B cell (primary cell): Measurements from ENCODE around the gene NFASC. TPM values are rescaled to one million over a fixed set of nuclear protein-coding genes. Genes with fewer than 3 reads are reported as not detected.

Source experiments
- ATAC-seq: fragments of 200-7000 bp; cut with Tn5 transposase; one replicate; pipeline ENCODE4 v1.10.0; 2021; ENCODE audit warnings: low read depth, mild to moderate bottlenecking, moderate number of reproducible peaks, moderate library complexity
- CTCF ChIA-PET: fragments of 350-600 bp; sonication (Branson Sonifier 250); formaldehyde crosslinking; loops from one replicate; lab custom pipeline; 2021; ENCODE audit warnings: antibody characterized with exemption, inconsistent platforms; lab: Charles Lee
- POLR2A ChIA-PET: fragments of 350-600 bp; sonication (Branson Sonifier 250); formaldehyde crosslinking; loops from one replicate; lab custom pipeline; 2021; ENCODE audit warnings: antibody characterized with exemption; lab: Charles Lee
- DNase-seq: peaks from one replicate; pipeline ENCODE4 v3.0.0; 2013
- H2AFZ ChIP-seq: 2 replicates; pipeline ENCODE4 v1.6.1; 2012; ENCODE audit warnings: mild to moderate bottlenecking, low read depth, low read length; ENCODE audit not compliant: insufficient read depth, poor library complexity, severe bottlenecking
- H3K27ac ChIP-seq, 2 donors: 1 replicate in 1 of 2; 2 replicates in 1 of 2; pipeline ENCODE4 v1.5.1; 2012 to 2013; ENCODE audit warnings: low read length in 2 of 2, mild to moderate bottlenecking in 2 of 2, moderate library complexity in 1 of 2
- H3K27me3 ChIP-seq, 4 experiments: fragments of 200-600 bp in 1 of 4; sonication (generic) in 1 of 4; replicated peaks in 1 of 4; 1 replicate in 2 of 4; 2 replicates in 2 of 4; pipeline versions ENCODE4 v1.6.1 to v1.7.0; 2013 to 2016; ENCODE audit warnings: low read length in 3 of 4, mild to moderate bottlenecking in 2 of 4, mixed read lengths in 1 of 4, moderate library complexity in 1 of 4; ENCODE audit not compliant: insufficient read depth in 4 of 4, control insufficient read depth in 3 of 4; ENCODE audit errors: control extremely low read depth in 1 of 4
- H3K36me3 ChIP-seq, 2 experiments: replicated peaks in 1 of 2; 1 replicate in 1 of 2; 2 replicates in 1 of 2; pipeline versions ENCODE4 v1.6.1 to v1.7.1; 2013; ENCODE audit warnings: low read length in 1 of 2; ENCODE audit not compliant: insufficient read depth in 2 of 2, control insufficient read depth in 1 of 2; ENCODE audit errors: control extremely low read depth in 1 of 2, extremely low read depth in 1 of 2
- H3K4me1 ChIP-seq, 2 donors: fragments of 200-600 bp in 1 of 2; sonication (generic) in 1 of 2; 1 replicate in 1 of 2; 2 replicates in 1 of 2; pipeline versions ENCODE4 v1.5.1 to v1.6.1; 2013 to 2017; ENCODE audit warnings: low read length in 2 of 2; ENCODE audit not compliant: control insufficient read depth in 2 of 2, insufficient read depth in 2 of 2
- H3K4me2 ChIP-seq: replicated peaks from 2 replicates; pipeline ENCODE3; 2012; ENCODE audit warnings: mild to moderate bottlenecking, low read depth, low read length; ENCODE audit not compliant: poor library complexity, severe bottlenecking
- H3K4me3 ChIP-seq, 5 experiments: fragments of 200-600 bp in 1 of 5; sonication (generic) in 1 of 5; 1 replicate in 3 of 5; 2 replicates in 2 of 5; pipeline versions ENCODE4 v1.5.1 to v1.7.0; 2011 to 2016; ENCODE audit warnings: low read length in 4 of 5, mild to moderate bottlenecking in 4 of 5, low read depth in 2 of 5, control low read depth in 1 of 5, moderate library complexity in 1 of 5; ENCODE audit not compliant: insufficient read depth in 1 of 5; ENCODE audit errors: control extremely low read depth in 1 of 5, extremely low read depth in 1 of 5
- H3K79me2 ChIP-seq: fragments of 200-600 bp; sonication (generic); one replicate; pipeline ENCODE4 v1.6.0; 2016; ENCODE audit warnings: low read length; ENCODE audit not compliant: control insufficient read depth, insufficient read depth
- H3K9ac ChIP-seq: fragments of 200-600 bp; sonication (generic); 2 replicates; pipeline ENCODE4 v1.6.1; 2017; ENCODE audit warnings: mild to moderate bottlenecking, low read length, moderate library complexity
- H3K9me3 ChIP-seq, 3 donors: one replicate each; pipeline versions ENCODE4 v1.6.1 to v1.7.1; 2013; ENCODE audit warnings: low read length in 2 of 3; ENCODE audit not compliant: control insufficient read depth in 2 of 3, insufficient read depth in 1 of 3; ENCODE audit errors: control extremely low read depth in 1 of 3
- H4K20me1 ChIP-seq: 2 replicates; pipeline ENCODE4 v1.6.0; 2012; ENCODE audit warnings: mild to moderate bottlenecking, low read length; ENCODE audit not compliant: insufficient read depth, control insufficient read depth, poor library complexity, severe bottlenecking
- H3K27ac Mint-ChIP-seq: one replicate; pipeline ENCODE4 v1.8.0; 2021; ENCODE audit warnings: mixed read lengths
- H3K27me3 Mint-ChIP-seq: one replicate; pipeline ENCODE4 v1.8.0; 2021; ENCODE audit warnings: mixed read lengths
- H3K4me1 Mint-ChIP-seq: one replicate; pipeline ENCODE4 v1.8.0; 2021; ENCODE audit warnings: mixed read lengths
- H3K4me3 Mint-ChIP-seq: one replicate; pipeline ENCODE4 v1.8.0; 2021; ENCODE audit warnings: mixed read lengths
- H3K9me3 Mint-ChIP-seq: one replicate; pipeline ENCODE4 v1.8.0; 2022; ENCODE audit warnings: mixed read lengths; ENCODE audit not compliant: insufficient read depth
- EZH2 ChIP-seq: IDR thresholded peaks from 2 replicates; pipeline ENCODE4 v1.6.1; 2012; ENCODE audit warnings: borderline replicate concordance, low read depth, mild to moderate bottlenecking, moderate library complexity, low read length; ENCODE audit not compliant: insufficient read depth, poor library complexity, severe bottlenecking
- WGBS: methylation state at CpG from one replicate; pipeline ENCODE4 v1.1.5; 2013; ENCODE audit warnings: missing lambda C conversion rate; ENCODE audit not compliant: insufficient coverage; 5-methylcytosine and 5-hydroxymethylcytosine counted together
- intact Hi-C: fragments of 100-400 bp; cut with micrococcal nuclease; formaldehyde crosslinking; loops from one replicate; pipeline ENCODE4 v1.10.0; 2022
- polyA plus RNA-seq: library from polyadenylated mRNA; depleted of rRNA; stranded (reverse); fragments of >200 nt; gene quantifications from 2 replicates; pipeline ENCODE4 v1.2.3, GENCODE V29; 2012
- total RNA-seq, 2 donors: library from RNA; stranded (reverse); fragments of 120-200 nt in 1 of 2; gene quantifications; 1 replicate in 1 of 2; 2 replicates in 1 of 2; pipeline versions ENCODE4 v1.2.3 to v1.2.4, GENCODE V29; 2013 to 2022
- TF ChIP-seq, protein P1 (sequence below): fragments of 200-600 bp; IDR thresholded peaks from one replicate; pipeline ENCODE4 v1.8.0; 2022; ENCODE audit warnings: antibody characterized with exemption, mild to moderate bottlenecking

The NFASC gene
- total and polyA plus RNA-seq, 2 donors (not counting 1 experiment from before 2014, with no cell fraction given) = 0.06 to 0.39 TPM

DNA sequence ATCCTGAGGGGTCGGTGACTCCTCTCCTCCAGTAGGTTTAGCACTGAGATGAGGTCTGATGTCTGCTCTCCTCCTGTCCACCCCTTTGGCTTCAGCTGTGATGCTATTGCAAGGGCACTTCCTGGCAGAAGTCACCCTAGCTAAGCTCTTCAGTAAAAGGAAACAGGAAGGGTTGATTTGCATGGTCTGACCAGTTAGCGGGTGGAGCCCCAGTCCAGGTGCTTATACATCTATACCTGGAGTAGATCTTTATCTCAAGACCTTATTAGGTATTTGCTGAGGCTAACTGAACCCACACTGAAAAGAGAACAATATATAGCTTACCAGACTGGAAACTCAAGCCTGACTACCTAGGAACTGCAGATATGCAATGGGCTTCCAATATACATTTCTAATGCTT is 28.9 kb upstream of the NFASC start:
- peak overlapping the region; percentile 40 for H3K4me2 ChIP-seq
- peak overlapping the region in 1 of 2 donors; percentile 20 for H3K27ac ChIP-seq
- no peaks in the 10 kb centered on the region for H3K36me3 ChIP-seq
- no peak overlapping the region for H3K4me3 ChIP-seq
- peaks cover 14 to 17% of the 10 kb centered on the region in 2 donors for H3K4me1 ChIP-seq
- POLR2A ChIA-PET = no interaction called here
- DNase-seq (peak; percentile 22), ATAC-seq (peak; percentile 28)
- WGBS = no CpG with 5 or more reads among the region's 2 CpGs
- CTCF ChIA-PET = no interaction called here
- TF ChIP-seq, protein P1, sequence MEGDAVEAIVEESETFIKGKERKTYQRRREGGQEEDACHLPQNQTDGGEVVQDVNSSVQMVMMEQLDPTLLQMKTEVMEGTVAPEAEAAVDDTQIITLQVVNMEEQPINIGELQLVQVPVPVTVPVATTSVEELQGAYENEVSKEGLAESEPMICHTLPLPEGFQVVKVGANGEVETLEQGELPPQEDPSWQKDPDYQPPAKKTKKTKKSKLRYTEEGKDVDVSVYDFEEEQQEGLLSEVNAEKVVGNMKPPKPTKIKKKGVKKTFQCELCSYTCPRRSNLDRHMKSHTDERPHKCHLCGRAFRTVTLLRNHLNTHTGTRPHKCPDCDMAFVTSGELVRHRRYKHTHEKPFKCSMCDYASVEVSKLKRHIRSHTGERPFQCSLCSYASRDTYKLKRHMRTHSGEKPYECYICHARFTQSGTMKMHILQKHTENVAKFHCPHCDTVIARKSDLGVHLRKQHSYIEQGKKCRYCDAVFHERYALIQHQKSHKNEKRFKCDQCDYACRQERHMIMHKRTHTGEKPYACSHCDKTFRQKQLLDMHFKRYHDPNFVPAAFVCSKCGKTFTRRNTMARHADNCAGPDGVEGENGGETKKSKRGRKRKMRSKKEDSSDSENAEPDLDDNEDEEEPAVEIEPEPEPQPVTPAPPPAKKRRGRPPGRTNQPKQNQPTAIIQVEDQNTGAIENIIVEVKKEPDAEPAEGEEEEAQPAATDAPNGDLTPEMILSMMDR = no peak
- no peak for TF ChIP-seq EZH2
- H4K20me1 ChIP-seq = no peaks in the 10 kb centered on the region
- H3K9ac ChIP-seq = no peak overlapping the region
- intact Hi-C loops = no loop called here
- peak overlapping the region; percentile 15 for H3K27ac Mint-ChIP-seq
- peak overlapping the region; percentile 20 for H3K4me3 Mint-ChIP-seq
- H3K4me1 Mint-ChIP-seq = peaks cover 21% of the 10 kb centered on the region
- no peaks in the 10 kb centered on the region for H3K79me2 ChIP-seq
- peak overlapping the region; percentile 18 for H2AFZ ChIP-seq
- peaks cover 0 to 10% (median 2%) of the 10 kb centered on the region in 4 experiments for H3K27me3 ChIP-seq
- peaks cover 17% of the 10 kb centered on the region for H3K27me3 Mint-ChIP-seq
- H3K9me3 Mint-ChIP-seq = no peaks in the 10 kb centered on the region
- no peaks in the 10 kb centered on the region for H3K9me3 ChIP-seq

DNA sequence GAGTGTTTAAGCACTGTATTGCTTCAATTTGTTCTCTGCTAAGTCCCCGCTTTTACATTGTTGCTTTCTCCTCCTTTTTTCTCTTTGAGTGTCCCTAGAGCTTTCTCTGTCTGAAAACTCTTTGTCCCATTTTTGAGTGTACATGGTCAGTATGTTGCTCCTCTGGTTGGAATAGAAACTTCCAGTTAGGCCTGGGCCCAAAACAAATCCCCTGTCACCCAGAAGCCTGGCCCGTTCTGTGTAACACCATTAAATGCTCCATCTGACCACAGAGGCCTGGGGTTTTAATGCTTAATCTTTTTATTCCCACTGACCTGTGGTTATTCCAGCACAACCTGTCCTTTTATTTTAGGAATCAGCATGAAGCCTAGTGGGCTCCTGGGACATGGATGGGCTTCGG is 28.3 kb upstream of the NFASC start:
- ChIA-PET CTCF (no interaction called here), POLR2A (no interaction called here)
- H4K20me1 ChIP-seq = no peaks in the 10 kb centered on the region
- H3K9me3 Mint-ChIP-seq = no peaks in the 10 kb centered on the region
- H3K27me3 ChIP-seq = peaks cover 0 to 7% (median 1%) of the 10 kb centered on the region in 4 experiments
- H3K4me1 ChIP-seq = peaks cover 14 to 17% of the 10 kb centered on the region in 2 donors
- no peak for DNase-seq
- H3K9me3 ChIP-seq = no peaks in the 10 kb centered on the region
- H3K4me1 Mint-ChIP-seq = peaks cover 21% of the 10 kb centered on the region
- no peak overlapping the region for H3K27ac ChIP-seq
- H2AFZ ChIP-seq = no peak overlapping the region
- intact Hi-C loops = no loop called here
- H3K36me3 ChIP-seq = no peaks in the 10 kb centered on the region
- peaks cover 11% of the 10 kb centered on the region for H3K27me3 Mint-ChIP-seq
- H3K27ac Mint-ChIP-seq = no peak overlapping the region
- ATAC-seq = no peak
- no peak for TF ChIP-seq EZH2
- TF ChIP-seq, protein P1 = no peak
- peak overlapping the region; percentile 40 for H3K4me2 ChIP-seq
- no peaks in the 10 kb centered on the region for H3K79me2 ChIP-seq
- H3K9ac ChIP-seq = no peak overlapping the region
- 82% methylated on average over 2 of the region's 3 CpGs for WGBS
- H3K4me3 ChIP-seq = no peak overlapping the region
- H3K4me3 Mint-ChIP-seq = no peak overlapping the region
